Measurements from ENCODE around the gene RBM48.
A peak's percentile ranks its signal among the peaks of the same experiment; 100 is the strongest.

The RBM48 gene

DNA sequence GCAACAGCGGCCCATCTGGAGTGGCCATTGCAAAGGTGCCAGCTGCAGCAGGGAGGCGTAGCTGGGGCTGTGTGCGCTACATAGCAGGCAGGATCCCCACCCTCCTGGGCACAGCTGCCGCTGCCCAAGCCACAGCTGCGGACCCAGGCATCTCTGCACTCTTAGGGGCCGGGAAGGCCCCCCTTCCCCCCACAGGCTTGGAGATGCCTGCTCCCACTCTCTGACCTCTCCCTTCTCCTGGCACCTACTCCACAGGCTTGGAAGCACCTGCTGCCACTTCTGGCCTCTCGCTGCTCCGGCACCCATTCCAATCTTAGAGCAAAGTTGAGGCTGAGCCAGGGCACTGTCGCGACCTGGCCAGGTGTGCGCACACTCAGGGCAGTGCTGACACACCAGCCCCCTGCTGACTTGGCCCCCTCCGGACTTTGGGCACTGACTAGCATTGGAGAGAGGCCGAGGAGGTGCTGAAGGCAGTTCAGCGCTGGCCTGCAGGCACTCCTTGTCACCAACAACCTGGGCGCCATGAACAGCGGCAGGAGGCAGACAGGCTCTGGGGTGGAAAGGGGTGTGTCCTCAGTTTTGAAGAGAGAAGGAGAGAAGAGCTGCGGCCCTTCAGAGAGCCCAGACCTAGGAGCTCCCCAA lies 18.4 kb downstream of the RBM48 start:
- DNase-seq, result no peak

DNA sequence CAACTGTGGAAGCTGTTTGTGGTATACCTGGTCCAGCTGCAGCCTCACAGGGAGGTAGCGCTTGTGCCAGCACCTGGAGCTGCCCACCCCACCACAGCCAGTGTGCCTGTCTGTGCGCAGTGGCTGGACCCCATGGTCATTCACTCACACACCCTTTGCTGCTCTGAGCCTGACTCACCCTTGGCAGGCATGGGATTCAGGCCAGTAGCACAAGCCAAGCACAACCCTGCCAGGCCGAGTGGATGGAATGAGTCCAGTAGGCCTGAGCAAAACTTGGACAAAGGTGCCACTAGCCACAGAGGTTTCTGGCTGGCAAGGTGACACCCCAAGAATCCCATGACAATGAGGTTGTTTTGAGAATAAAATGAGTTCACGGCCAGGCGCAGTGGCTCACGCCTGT lies 19.0 kb downstream of the RBM48 start:
- DNase-seq, result no peak

DNA sequence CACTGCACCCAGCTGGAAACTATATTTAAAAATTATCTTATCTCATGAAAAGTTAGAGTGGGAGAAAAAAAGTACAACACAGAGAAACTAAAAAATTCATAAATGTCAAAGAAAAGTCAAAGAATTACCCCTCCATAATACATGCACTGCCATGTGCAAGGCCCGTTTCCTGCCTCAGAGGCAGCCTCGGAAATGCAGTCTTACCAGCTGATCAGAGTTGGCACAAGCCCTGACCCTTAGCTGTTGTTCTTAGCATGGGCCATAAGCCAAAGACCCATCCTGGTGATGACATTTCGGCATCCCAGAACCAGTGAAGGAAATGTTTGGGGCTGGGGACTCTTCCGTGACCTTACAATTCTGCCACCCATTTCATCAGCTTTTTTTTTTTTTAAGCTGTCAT lies 21.6 kb downstream of the RBM48 start:
- DNase-seq, result no peak

DNA sequence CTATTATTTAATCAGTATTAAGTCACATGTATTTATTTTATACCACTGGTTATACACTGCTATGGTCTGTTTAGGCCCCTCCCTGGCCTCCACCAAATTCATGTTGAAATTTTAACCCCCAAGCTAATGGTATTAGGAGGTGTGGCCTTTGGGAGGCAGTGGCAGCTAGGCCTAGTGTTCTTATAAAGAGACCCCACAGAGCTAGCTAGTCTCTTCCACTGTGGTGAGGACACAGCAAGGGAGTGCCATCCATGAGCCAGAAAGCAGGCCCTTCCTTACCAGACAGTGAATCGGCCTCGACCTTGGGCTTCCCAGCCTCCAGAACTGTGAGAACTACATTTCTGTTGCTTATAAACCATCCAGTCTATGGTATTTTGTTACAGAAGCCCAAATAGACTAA lies 28.7 kb downstream of the RBM48 start:
- DNase-seq, result no peak

DNA sequence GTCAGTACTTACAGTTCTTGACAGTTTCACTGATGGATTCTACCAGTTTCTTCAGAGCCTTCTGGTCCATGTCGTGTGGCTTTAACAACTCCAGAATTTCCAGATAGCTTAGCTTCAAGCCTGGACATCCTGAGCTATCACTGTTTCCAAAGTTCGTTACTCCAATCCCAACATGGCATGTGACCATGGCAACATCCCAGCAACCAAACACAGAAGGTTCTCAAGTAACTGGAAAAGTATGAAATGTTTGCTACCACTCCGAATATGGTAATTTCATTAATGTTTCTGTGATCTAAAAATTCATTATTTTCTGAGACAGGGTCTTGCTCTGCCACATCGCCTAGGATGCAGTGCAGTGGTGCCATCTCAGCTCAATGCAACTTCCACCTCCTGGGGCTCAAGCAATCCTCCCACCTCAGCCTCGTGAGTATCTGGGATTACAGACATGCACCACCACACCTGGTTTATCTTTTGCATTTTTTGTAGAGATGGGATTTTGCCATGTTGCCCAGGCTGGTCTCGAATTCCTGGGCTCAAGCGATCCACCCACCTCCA lies 29.3 kb downstream of the RBM48 start:
- no peak for DNase-seq

DNA sequence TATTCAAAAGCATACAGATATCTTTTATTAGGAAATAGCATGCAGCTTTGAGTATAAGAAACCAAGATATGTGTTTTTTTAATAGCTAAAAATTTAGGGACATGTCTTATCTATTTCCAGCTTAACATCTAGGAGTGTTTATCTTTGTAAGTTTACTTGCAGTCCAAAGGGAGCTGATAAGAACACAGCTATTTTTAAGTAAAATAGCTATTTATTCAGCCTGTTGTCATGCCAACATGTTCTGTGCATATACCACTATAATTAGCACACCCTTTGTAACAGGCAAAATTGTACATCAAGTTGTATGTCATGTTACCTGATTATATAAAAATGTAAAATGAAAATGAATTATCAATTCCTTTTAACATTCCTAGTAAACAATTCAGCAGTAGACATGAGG lies 32.0 kb downstream of the RBM48 start:
- DNase-seq, result no peak

DNA sequence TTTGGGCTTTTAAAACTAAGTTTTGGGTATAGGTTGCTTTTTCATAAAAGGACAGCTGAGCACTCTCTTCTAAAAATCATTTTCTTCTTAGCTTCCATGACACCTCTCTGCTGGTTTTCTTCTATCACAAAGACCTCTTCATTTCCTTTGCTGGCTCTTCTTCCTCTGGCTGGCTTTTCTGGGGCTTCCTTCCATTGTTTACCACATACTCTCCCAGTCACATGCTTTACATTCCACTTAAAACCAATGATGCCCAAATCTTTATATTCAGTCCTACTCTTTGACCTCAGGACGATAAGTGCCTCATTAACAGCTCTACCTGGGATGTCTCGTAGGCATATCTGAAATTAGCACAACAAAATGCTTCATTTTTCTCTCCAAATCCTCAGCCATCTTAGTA lies 34.8 kb downstream of the RBM48 start:
- no peak for DNase-seq

DNA sequence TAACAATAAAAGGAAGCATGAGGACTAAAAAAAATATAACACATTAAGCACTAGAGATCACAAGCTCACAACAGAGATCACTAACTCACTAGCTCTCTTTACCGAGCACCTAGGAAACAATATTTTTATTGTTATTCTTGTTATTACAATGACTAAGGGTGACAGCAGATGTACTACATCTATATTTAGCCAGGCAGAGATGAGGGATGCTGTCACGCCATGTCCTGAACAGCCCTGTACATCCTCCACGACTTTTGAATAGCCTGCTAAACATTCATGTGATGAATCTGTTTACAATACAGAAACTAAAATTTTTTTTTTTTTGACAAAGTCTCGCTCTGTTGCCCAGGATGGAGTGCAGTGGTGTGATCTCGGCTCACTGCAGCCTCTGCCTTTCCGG lies 38.9 kb downstream of the RBM48 start:
- DNase-seq, result no peak

DNA sequence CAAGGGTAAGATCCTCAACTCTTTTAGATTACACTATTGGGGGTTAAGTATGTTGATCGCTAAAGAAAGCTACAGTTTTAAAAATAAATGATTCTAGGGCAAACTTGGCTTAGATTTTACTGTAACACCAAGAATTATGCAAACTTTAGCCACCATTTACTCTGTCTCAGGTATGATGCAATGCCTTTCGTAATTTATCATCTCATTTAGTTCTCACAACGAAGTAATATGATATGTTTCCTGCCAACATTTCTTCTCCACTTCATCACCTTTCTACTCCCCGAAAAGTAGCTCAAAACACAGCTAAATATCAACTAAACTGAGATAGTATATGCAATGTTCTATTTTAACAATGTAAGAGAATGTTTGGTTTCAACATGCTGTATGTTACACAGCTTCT lies 40.5 kb downstream of the RBM48 start:
- DNase-seq, result no peak

DNA sequence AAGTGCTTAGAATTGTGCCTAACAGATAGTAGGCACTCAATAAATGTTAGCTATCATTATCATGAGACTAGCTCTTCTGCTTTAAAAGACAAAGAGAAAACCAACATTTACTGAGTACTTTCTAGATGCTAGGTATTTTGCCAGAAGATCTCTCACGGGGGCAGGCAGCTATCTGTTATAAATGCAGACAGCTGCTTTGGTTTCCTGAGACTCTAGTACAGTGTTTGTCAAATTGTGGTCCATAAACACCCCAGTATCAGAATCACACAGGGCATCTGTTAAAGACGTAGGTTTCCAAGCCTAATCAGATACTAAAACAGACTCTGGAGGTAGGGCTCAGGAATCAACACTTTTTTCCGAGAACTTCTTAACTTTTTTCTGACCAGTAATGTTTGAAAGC lies 47.7 kb downstream of the RBM48 start:
- no peak for DNase-seq

DNA sequence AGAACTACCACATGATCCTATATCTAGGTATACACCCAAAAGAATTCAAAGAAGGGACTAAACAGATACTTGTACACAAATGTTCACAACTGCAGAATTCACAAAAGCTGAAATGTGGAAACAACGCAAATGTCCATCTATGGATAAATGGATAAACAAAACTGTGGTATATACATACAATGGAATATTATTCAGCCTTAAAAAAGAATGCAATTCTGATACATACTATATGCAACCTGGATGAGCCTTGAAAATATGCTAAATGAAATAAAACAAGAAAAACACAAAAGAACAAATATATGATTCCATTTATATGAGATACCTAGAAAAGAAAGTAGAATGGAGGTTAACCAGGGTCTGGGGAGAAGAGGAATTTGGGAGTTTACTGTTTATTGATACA lies 54.4 kb downstream of the RBM48 start:
- DNase-seq, result no peak

DNA sequence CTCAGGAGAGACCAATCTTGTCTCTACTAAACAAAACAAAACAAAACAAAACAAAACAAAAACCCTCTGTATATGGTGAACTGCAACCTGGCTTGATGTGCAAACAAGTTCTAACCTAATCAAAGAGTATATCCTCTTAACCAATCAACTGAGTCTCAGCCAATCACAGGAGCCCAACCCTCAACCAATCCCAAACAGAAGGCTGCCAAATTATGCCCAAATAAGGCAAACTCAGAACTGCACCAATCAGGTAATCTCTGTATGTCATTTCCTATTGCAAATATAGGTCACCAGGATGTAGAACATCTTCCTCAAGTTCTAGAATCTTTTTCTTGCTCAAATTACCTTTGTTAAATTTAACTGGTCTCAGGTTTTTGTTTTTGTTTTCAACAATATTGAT lies 56.4 kb downstream of the RBM48 start:
- DNase-seq, result peak in 1 of 2 donors; percentile 40

DNA sequence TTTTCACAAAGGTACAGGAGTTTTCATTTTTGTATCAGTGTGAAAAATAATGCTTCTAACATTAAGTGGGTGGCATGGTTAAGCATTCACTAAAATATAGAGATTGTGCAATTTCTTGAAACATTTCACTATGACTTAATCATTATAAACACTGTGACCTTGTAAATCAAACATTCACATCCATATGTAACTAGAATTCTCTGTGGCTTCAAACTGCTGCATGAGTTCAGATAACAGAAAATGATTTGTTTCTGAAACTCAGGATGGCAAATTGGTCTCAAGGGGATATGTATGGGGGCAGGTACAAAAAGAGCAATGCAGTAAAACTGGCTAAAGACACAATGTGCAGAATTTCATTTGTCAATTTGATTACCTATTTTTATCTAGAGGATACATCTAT lies 57.8 kb downstream of the RBM48 start:
- DNase-seq, result no peak

DNA sequence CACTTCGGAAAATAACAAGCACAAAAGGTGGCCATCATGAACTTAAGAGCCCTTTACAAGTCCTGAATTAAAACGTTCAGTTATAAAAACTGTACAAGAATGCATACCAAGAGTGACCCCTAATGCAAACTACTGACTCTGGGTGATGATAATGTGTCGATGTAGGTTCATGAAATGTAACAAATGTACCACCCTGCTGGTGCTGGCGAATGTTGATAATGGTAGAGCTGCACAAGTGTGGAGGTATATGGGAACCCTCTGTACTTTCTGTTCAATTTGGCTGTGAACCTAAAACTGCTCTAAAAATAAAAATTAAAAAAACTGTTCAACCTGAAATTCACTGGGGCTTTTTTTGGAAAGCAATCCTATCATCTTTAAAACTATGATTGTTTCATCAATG lies 58.2 kb downstream of the RBM48 start:
- no peak for DNase-seq

Measured in CD4-positive, alpha-beta T cell treated with Interferon alpha-2 for 1 hour (primary cell).